Tibial nerve (tissue), 4 donors: ENCODE data around the gene MYOM3. TPM values are rescaled to one million over a fixed set of nuclear protein-coding genes. Genes with fewer than 3 reads are reported as not detected.

Source experiments
- DNase-seq, 2 donors: peaks; one replicate each; pipeline ENCODE4 v3.0.0-alpha.2; 2019; ENCODE audit warnings: low spot score in 2 of 2
- H3K27ac ChIP-seq, 4 donors: fragments of 200-600 bp; sonication (generic) in 3 of 4; one replicate each; pipeline ENCODE4 v1.5.1; 2017 to 2019; ENCODE audit warnings: mild to moderate bottlenecking in 1 of 4
- H3K27me3 ChIP-seq, 2 donors: fragments of 200-600 bp; sonication (generic) in 1 of 2; one replicate each; pipeline versions ENCODE4 v1.5.1 to v1.6.0; 2017 to 2019
- H3K36me3 ChIP-seq, 3 donors: fragments of 200-600 bp; sonication (generic); one replicate each; pipeline ENCODE4 v1.5.1; 2018 to 2019
- H3K4me1 ChIP-seq, 4 donors: fragments of 200-600 bp; sonication (generic) in 3 of 4; one replicate each; pipeline ENCODE4 v1.5.1; 2017 to 2019
- H3K4me3 ChIP-seq, 4 donors: fragments of 200-600 bp; sonication (generic) in 3 of 4; one replicate each; pipeline ENCODE4 v1.5.1; 2017 to 2019; ENCODE audit warnings: mild to moderate bottlenecking in 1 of 4, moderate library complexity in 1 of 4
- H3K9me3 ChIP-seq, 4 donors: fragments of 200-600 bp; sonication (generic) in 3 of 4; one replicate each; pipeline ENCODE4 v1.5.1; 2017 to 2019
- EP300 ChIP-seq, 2 donors: sonication (generic); formaldehyde crosslinking; IDR thresholded peaks; one replicate each; pipeline ENCODE4 v1.6.1; 2017; ENCODE audit warnings: antibody characterized with exemption in 2 of 2, mild to moderate bottlenecking in 1 of 2
- POLR2A ChIP-seq, 2 donors: fragments of 450-650 bp; IDR thresholded peaks; one replicate each; pipeline ENCODE4 v1.6.1; 2017; ENCODE audit warnings: antibody characterized with exemption in 2 of 2, mild to moderate bottlenecking in 2 of 2, moderate library complexity in 2 of 2
- WGBS, 2 donors: methylation state at CpG; one replicate each; pipeline ENCODE4 v1.1.5; 2018; 5-methylcytosine and 5-hydroxymethylcytosine counted together
- total RNA-seq, 4 donors: library from RNA; depleted of rRNA; stranded (reverse); fragments of >200 nt; gene quantifications; one replicate each; pipeline ENCODE4 v1.1.0, GENCODE V29; 2016
- TF ChIP-seq, protein P1 (sequence below), 5 experiments: fragments of 200-600 bp in 3 of 5; fragments of 450-650 bp in 2 of 5; sonication (generic) in 3 of 5; IDR thresholded peaks; one replicate each; pipeline ENCODE4 v1.5.1; 2016 to 2019; ENCODE audit warnings: antibody characterized with exemption in 5 of 5, mild to moderate bottlenecking in 3 of 5, moderate library complexity in 2 of 5

Gene MYOM3
- total RNA-seq, 4 donors from 2014 or later: 0.20 to 0.60 (median 0.22) TPM; not detected in 1

DNA sequence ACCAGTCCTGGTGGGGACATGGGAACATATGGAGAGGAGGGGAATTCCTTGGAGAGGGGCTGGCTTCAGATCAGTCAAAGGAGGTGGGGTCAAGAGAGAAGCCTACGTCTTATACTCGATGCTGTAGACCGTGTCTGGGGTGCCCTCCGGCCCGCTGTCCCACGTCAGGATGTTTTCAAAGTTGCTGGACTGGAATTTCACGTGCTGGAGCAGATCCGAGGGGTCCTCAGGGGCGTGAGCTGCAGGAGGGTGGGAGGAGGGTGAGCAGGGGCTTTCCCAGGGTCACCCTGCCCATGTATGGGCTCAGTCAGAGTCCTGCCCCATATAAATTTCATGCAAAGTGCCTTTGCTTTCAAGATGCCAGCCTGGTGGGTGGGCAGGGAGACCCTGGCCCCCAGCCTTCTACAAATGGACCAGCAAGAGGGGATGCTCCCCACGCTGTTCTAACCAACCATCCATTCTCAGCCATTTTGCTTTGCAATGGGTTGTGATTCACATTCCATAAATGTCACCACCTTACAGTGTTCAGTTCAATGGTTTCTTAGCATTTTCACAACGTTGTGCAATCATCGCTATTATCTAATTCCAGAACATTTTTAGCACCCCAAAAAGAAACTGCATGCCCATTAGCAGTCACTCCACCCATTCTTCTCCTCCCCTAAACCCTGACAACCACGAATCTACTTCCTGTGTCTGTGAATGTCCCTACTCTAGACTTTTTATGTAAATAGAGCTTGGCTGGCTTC, 26.7 kb upstream of the MYOM3 start:
- H3K36me3 ChIP-seq: no peaks in the 10 kb centered on the region
- DNase-seq: no peak
- H3K4me3 ChIP-seq: no peak overlapping the region
- no peaks in the 10 kb centered on the region for H3K27me3 ChIP-seq
- peaks cover 0 to 11% (median 0%) of the 10 kb centered on the region in 4 donors for H3K4me1 ChIP-seq
- TF ChIP-seq, protein P1, sequence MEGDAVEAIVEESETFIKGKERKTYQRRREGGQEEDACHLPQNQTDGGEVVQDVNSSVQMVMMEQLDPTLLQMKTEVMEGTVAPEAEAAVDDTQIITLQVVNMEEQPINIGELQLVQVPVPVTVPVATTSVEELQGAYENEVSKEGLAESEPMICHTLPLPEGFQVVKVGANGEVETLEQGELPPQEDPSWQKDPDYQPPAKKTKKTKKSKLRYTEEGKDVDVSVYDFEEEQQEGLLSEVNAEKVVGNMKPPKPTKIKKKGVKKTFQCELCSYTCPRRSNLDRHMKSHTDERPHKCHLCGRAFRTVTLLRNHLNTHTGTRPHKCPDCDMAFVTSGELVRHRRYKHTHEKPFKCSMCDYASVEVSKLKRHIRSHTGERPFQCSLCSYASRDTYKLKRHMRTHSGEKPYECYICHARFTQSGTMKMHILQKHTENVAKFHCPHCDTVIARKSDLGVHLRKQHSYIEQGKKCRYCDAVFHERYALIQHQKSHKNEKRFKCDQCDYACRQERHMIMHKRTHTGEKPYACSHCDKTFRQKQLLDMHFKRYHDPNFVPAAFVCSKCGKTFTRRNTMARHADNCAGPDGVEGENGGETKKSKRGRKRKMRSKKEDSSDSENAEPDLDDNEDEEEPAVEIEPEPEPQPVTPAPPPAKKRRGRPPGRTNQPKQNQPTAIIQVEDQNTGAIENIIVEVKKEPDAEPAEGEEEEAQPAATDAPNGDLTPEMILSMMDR (IDR thresholded peaks at IDR 0.05): no peak
- TF ChIP-seq POLR2A (IDR thresholded peaks at IDR 0.05) (no peak), EP300 (IDR thresholded peaks at IDR 0.05) (no peak)
- no peaks in the 10 kb centered on the region for H3K9me3 ChIP-seq
- no peak overlapping the region for H3K27ac ChIP-seq
- 47 to 57% methylated on average over 13 of the region's 13 CpGs for WGBS, 2 donors

DNA sequence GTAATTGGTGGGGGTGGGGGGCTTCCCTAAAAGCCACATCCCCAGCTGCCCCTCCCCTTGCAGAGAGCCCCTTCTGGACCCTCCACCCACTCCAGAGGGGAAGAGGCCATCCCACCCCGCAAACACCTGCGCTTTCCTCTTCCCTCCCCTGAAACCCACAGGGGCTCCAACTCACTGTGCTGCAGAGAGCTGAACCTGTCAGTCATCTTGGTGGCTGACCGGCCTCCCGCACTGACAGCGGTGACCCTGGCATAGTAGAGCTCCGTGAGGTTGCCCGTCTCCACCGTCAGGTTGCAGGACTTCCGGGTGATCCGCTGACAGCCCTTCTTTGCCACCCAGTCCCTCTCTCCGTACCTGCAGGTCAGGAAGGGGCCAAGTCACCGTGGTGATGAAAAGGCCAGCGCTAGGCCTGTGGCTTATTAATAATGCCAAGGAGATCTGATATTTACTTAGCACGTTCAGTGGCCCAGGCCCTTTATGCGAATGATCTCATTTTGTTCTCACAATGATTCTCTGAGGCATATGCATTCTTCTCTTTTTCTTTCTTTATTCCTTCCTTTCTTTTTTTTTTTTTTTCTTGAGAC, 25.1 kb upstream of the MYOM3 start:
- Histone ChIP-seq H3K27me3 (no peaks in the 10 kb centered on the region), H3K27ac (no peak overlapping the region), H3K4me3 (no peak overlapping the region), H3K9me3 (peaks cover 0 to under 1% (median 0%) of the 10 kb centered on the region in 4 donors), H3K4me1 (no peaks in the 10 kb centered on the region), H3K36me3 (no peaks in the 10 kb centered on the region)
- TF ChIP-seq POLR2A (IDR thresholded peaks at IDR 0.05): no peak
- TF ChIP-seq, protein P1 (IDR thresholded peaks at IDR 0.05): no peak
- no peak for TF ChIP-seq EP300 (IDR thresholded peaks at IDR 0.05)
- DNase-seq: no peak
- 70 to 78% methylated on average over 15 of the region's 15 CpGs for WGBS, 2 donors

DNA sequence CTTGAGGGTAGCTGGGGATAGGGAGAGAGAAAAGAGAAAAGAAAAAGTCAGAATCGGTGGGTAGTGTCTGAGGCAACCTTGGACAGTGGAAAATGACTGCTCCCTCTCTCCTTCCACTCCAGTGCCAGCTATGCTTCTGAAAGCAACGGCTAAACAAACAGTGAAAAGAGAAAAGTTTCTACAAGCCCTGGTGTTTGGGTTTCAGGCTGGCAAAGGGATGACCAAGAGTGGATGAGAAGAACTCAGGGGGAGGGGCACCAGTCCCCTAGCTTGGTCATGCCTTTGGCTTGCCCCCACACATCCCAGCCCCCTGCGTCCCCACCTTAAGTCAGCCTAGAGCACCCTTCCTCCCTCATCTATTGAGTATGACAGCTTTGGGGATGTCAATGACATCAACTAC, 22.4 kb upstream of the MYOM3 start:
- Histone ChIP-seq H3K4me1 (no peaks in the 10 kb centered on the region), H3K36me3 (no peaks in the 10 kb centered on the region), H3K27me3 (no peaks in the 10 kb centered on the region), H3K27ac (no peak overlapping the region), H3K9me3 (peaks cover 0 to 22% (median 2%) of the 10 kb centered on the region in 4 donors), H3K4me3 (no peak overlapping the region)
- no peak for DNase-seq
- TF ChIP-seq POLR2A (IDR thresholded peaks at IDR 0.05): no peak
- TF ChIP-seq, protein P1 (IDR thresholded peaks at IDR 0.05): no peak
- no peak for TF ChIP-seq EP300 (IDR thresholded peaks at IDR 0.05)
- WGBS, 2 donors: 88 to 90% methylated on average over 3 of the region's 3 CpGs

DNA sequence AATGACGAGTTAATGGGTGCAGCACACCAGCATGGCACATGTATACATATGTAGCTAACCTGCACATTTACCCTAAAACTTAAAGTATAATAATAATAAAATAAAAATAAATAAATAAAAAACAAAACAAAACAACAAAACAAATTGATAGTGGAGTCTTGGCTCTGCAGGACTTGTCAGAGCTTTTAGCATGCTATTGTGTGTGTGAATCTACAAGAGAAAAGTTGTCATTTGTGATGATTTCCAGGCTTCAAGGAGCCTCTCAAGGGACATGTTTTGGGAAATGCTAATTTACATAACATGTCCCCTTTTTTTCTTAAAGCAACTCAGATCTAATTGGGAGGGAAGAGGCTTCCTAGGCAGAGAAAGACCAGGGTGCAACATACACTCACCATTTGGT, 21.9 kb upstream of the MYOM3 start:
- TF ChIP-seq POLR2A (IDR thresholded peaks at IDR 0.05) (no peak), EP300 (IDR thresholded peaks at IDR 0.05) (no peak)
- TF ChIP-seq, protein P1 (IDR thresholded peaks at IDR 0.05): no peak
- 88 to 91% methylated on average over 1 of the region's 1 CpG for WGBS, 2 donors
- H3K4me3 ChIP-seq: no peak overlapping the region
- no peaks in the 10 kb centered on the region for H3K4me1 ChIP-seq
- H3K36me3 ChIP-seq: no peaks in the 10 kb centered on the region
- H3K27me3 ChIP-seq: no peaks in the 10 kb centered on the region
- peaks cover 0 to 27% (median 2%) of the 10 kb centered on the region in 4 donors for H3K9me3 ChIP-seq
- no peak overlapping the region for H3K27ac ChIP-seq
- no peak for DNase-seq

DNA sequence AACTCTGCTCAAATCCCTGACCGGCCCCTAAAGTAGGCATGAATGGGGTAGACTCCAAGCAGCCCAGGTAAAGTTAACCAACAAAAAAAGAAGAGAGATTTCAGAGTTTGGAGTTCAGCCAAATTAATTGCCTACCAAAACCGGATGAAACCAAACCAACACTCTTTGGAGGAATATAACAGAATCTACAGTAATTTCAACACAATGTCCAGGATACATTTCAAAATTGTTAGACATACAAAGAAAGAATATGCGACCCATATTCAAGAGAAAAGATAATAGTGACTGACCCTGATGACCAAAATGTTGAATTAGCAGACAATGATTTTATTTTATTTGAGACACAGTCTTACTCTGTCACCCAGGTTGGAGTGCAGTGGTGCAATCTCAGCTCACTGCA, 18.4 kb upstream of the MYOM3 start:
- no peaks in the 10 kb centered on the region for H3K27me3 ChIP-seq
- peaks cover 0 to 27% (median 2%) of the 10 kb centered on the region in 4 donors for H3K9me3 ChIP-seq
- no peak for DNase-seq
- no peak overlapping the region for H3K4me3 ChIP-seq
- no peaks in the 10 kb centered on the region for H3K4me1 ChIP-seq
- H3K27ac ChIP-seq: no peak overlapping the region
- TF ChIP-seq POLR2A (IDR thresholded peaks at IDR 0.05) (no peak), EP300 (IDR thresholded peaks at IDR 0.05) (no peak)
- TF ChIP-seq, protein P1 (IDR thresholded peaks at IDR 0.05): no peak
- no peaks in the 10 kb centered on the region for H3K36me3 ChIP-seq
- 74 to 82% methylated on average over 3 of the region's 3 CpGs for WGBS, 2 donors
